Esophagus squamous epithelium (tissue), 5 donors: ENCODE results near the gene STARD13. TPM values are rescaled to one million over a fixed set of nuclear protein-coding genes. Genes with fewer than 3 reads are reported as not detected.

Source experiments
- DNase-seq: peaks from one replicate; lab custom pipeline; 2025; lab: John Stamatoyannopoulos, UW
- H3K27ac ChIP-seq, 4 donors: fragments of 200-600 bp; sonication (generic); one replicate each; pipeline ENCODE4 v1.5.1; 2016 to 2019; ENCODE audit warnings: mild to moderate bottlenecking in 1 of 4
- H3K27me3 ChIP-seq, 4 donors: fragments of 200-600 bp; sonication (generic); 1 replicate in 3 of 4; 2 replicates in 1 of 4; pipeline versions ENCODE4 v1.5.1 to v1.6.0; 2017 to 2021; ENCODE audit warnings: antibody characterized with exemption in 1 of 4
- H3K36me3 ChIP-seq, 3 donors: fragments of 200-600 bp; sonication (generic); one replicate each; pipeline ENCODE4 v1.5.1; 2016 to 2019
- H3K4me1 ChIP-seq, 3 donors: fragments of 200-600 bp; sonication (generic); one replicate each; pipeline ENCODE4 v1.5.1; 2017 to 2019
- H3K4me3 ChIP-seq, 4 donors: fragments of 200-600 bp; sonication (generic); 1 replicate in 3 of 4; 2 replicates in 1 of 4; pipeline ENCODE4 v1.5.1; 2016 to 2019; ENCODE audit warnings: mild to moderate bottlenecking in 2 of 4, moderate library complexity in 1 of 4
- H3K9me3 ChIP-seq, 3 donors: fragments of 200-600 bp; sonication (generic); one replicate each; pipeline ENCODE4 v1.5.1; 2016 to 2019
- POLR2A ChIP-seq, 4 donors: fragments of 450-650 bp; IDR thresholded peaks; one replicate each; pipeline ENCODE4 v1.6.1; 2017; ENCODE audit warnings: antibody characterized with exemption in 4 of 4, mild to moderate bottlenecking in 4 of 4, moderate library complexity in 3 of 4
- WGBS, 2 donors: methylation state at CpG; one replicate each; pipeline ENCODE4 v1.1.5; 2018; 5-methylcytosine and 5-hydroxymethylcytosine counted together
- intact Hi-C: fragments of 100-400 bp; cut with DNase I; formaldehyde crosslinking; loops from one replicate; pipeline ENCODE4 v1.15.0; 2022
- total RNA-seq, 4 donors: library from RNA; depleted of rRNA; stranded (reverse); fragments of >200 nt; gene quantifications; one replicate each; pipeline ENCODE4 v1.1.0, GENCODE V29; 2016
- TF ChIP-seq, protein P1 (sequence below), 6 experiments: fragments of 450-650 bp in 4 of 6; fragments of 200-600 bp in 2 of 6; sonication (generic) in 2 of 6; IDR thresholded peaks; one replicate each; pipeline ENCODE4 v1.5.1; 2016 to 2019; ENCODE audit warnings: antibody characterized with exemption in 6 of 6, mild to moderate bottlenecking in 4 of 6, moderate library complexity in 4 of 6
- donor health status: DM: yes; HTN: yes; CAD: no.

The STARD13 gene
- total RNA-seq, 4 donors from 2014 or later, result 1.3 to 18.7 (median 4.4) TPM

DNA sequence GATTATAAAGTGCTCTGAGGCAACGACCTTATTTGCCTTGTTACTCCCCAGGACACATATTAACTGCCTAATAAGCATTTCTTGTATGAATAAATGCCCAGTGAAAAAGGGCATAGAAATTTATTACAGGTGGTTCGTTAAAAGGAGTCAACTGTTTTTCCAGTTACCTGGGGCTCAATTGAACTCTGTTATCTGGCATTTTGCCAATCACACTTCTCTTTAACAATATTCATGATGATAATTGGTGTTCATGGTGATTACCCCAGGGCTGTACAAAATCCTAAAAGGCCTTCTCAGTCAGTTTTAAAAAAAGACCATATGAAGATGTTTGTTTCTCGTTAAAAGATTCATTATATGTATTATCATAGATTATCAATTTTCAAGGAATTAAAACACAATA lies 212.2 kb downstream of the STARD13 start:
- no peaks in the 10 kb centered on the region for H3K27me3 ChIP-seq
- no peak for TF ChIP-seq POLR2A (IDR thresholded peaks at IDR 0.05)
- TF ChIP-seq, protein P1, sequence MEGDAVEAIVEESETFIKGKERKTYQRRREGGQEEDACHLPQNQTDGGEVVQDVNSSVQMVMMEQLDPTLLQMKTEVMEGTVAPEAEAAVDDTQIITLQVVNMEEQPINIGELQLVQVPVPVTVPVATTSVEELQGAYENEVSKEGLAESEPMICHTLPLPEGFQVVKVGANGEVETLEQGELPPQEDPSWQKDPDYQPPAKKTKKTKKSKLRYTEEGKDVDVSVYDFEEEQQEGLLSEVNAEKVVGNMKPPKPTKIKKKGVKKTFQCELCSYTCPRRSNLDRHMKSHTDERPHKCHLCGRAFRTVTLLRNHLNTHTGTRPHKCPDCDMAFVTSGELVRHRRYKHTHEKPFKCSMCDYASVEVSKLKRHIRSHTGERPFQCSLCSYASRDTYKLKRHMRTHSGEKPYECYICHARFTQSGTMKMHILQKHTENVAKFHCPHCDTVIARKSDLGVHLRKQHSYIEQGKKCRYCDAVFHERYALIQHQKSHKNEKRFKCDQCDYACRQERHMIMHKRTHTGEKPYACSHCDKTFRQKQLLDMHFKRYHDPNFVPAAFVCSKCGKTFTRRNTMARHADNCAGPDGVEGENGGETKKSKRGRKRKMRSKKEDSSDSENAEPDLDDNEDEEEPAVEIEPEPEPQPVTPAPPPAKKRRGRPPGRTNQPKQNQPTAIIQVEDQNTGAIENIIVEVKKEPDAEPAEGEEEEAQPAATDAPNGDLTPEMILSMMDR (IDR thresholded peaks at IDR 0.05), result no peak
- 76 to 81% methylated on average over 3 of the region's 3 CpGs for WGBS, 2 donors

GRCh38 chr13:33072759-33073158 lies 212.8 kb downstream of the STARD13 start:
- H3K4me3 ChIP-seq, result no peak overlapping the region
- no peaks in the 10 kb centered on the region for H3K4me1 ChIP-seq
- WGBS, 2 donors, result 95 to 100% methylated on average over 1 of the region's 1 CpG
- H3K27me3 ChIP-seq, result no peaks in the 10 kb centered on the region
- H3K36me3 ChIP-seq, result no peaks in the 10 kb centered on the region
- intact Hi-C loops, result no loop called here
- DNase-seq, result no peak
- no peaks in the 10 kb centered on the region for H3K9me3 ChIP-seq
- TF ChIP-seq, protein P1 (IDR thresholded peaks at IDR 0.05), result no peak
- TF ChIP-seq POLR2A (IDR thresholded peaks at IDR 0.05), result no peak
- H3K27ac ChIP-seq, result no peak overlapping the region

More for the DNA sequence above, 212.2 kb downstream of the STARD13 start:
- Histone ChIP-seq H3K4me3 (no peak overlapping the region), H3K4me1 (no peaks in the 10 kb centered on the region), H3K36me3 (no peaks in the 10 kb centered on the region), H3K9me3 (no peaks in the 10 kb centered on the region), H3K27ac (no peak overlapping the region)
- intact Hi-C loops, result no loop called here
- DNase-seq, result no peak

DNA sequence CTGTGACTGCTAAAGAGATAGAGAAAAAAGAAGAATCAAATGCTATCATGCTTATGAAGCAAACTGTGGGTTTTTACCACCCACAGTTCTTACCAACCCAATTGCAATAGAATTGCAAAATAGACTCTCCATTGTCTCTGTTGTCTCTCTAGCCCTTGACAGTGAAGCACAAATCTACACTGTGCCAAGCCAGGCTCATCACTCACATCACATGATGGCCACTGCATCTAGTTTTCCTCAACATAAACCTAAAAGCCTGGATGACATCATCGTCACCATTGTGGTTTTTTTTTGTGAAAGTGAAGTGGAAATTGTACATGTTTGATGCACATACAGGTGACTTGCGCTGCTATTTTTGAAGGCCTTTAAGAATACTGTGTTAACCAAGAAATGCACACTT lies 213.3 kb downstream of the STARD13 start:
- TF ChIP-seq, protein P1 (IDR thresholded peaks at IDR 0.05), result no peak
- TF ChIP-seq POLR2A (IDR thresholded peaks at IDR 0.05), result no peak
- no peak for DNase-seq
- Histone ChIP-seq H3K4me1 (no peaks in the 10 kb centered on the region), H3K9me3 (no peaks in the 10 kb centered on the region), H3K27ac (no peak overlapping the region), H3K36me3 (no peaks in the 10 kb centered on the region), H3K27me3 (no peaks in the 10 kb centered on the region), H3K4me3 (no peak overlapping the region)
- 83 to 87% methylated on average over 2 of the region's 2 CpGs for WGBS, 2 donors
- intact Hi-C loops, result no loop called here

- H3K4me3 ChIP-seq, result no peak overlapping the region
- TF ChIP-seq POLR2A (IDR thresholded peaks at IDR 0.05), result no peak
- TF ChIP-seq, protein P1 (IDR thresholded peaks at IDR 0.05), result no peak
- H3K27ac ChIP-seq, result no peak overlapping the region
- peaks cover 0 to 3% (median 0%) of the 10 kb centered on the region in 3 donors for H3K36me3 ChIP-seq
- H3K9me3 ChIP-seq, result no peaks in the 10 kb centered on the region
- intact Hi-C loops, result no loop called here
- no peak for DNase-seq
- 67 to 86% methylated on average over 2 of the region's 2 CpGs for whole genome bisulfite sequencing, 2 donors
- H3K4me1 ChIP-seq, result no peaks in the 10 kb centered on the region
- H3K27me3 ChIP-seq, result no peaks in the 10 kb centered on the region
Measured at GRCh38 chr13:33070713-33071112, 214.8 kb downstream of the STARD13 start.

DNA sequence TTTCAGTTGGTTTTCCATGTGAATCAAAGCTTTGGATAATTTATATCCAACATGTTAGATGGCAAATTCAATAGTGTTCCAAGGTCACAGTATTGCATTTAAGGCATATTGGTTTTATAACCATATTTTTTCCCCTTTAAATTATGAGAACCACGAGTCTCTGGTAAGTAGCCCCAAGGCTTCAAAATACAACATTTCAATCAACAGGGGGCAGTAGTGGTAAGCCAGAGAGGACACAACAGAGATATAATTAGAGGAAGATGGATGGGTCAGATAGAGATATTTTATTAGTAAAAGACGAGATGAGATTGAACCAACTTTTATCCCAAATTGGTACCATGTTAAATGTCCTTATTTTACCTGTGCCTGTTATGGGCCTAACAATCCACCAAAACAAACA lies 216.2 kb downstream of the STARD13 start:
- Histone ChIP-seq H3K4me1 (no peaks in the 10 kb centered on the region), H3K9me3 (no peaks in the 10 kb centered on the region), H3K36me3 (peaks cover 0 to 3% (median 0%) of the 10 kb centered on the region in 3 donors), H3K27me3 (no peaks in the 10 kb centered on the region), H3K4me3 (no peak overlapping the region), H3K27ac (no peak overlapping the region)
- 68 to 82% methylated on average over 2 of the region's 2 CpGs for WGBS, 2 donors
- intact Hi-C loops, result no loop called here
- TF ChIP-seq, protein P1 (IDR thresholded peaks at IDR 0.05), result peak in 2 of 6 experiments; percentile 12 to 25
- no peak for TF ChIP-seq POLR2A (IDR thresholded peaks at IDR 0.05)
- DNase-seq, result no peak
